Activated T-helper 1 cell treated with anti-CD3 and anti-CD28 coated beads, Interleukin-2, amount 50 U/mL, for 16 hours (primary cell): Measurements from ENCODE around the gene ZNF81.
"Not testable (repeated sequence)": the region's sequence is repeated elsewhere in the genome, so short reads cannot be mapped to it uniquely, and the experiment has no call there.

ENCODE experiments used
- DNase-seq, 2 donors: peaks; one replicate each; pipeline ENCODE4 v3.0.0-alpha.2; 2020; ENCODE audit warnings: low read depth in 1 of 2, low spot score in 1 of 2

Gene ZNF81

DNA sequence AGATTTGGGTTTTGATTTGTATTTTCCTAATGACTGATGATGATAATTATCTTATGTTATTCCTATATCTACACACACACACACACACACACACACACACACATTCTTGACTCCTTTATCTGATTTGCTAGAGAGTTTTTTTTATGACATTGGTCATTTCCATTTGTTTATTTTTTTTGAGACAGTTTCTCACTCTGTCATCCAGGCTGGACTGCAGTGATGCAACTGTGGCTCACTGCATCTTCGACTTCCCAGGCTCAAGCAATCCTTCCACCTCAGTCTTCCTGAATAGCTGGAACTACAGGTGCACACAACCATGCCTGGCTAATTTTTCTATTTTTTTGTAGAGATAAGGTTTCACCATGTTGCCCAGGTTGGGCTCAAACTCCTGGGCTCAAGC lies 6.7 kb downstream of the ZNF81 start:
- no peak for DNase-seq

DNA sequence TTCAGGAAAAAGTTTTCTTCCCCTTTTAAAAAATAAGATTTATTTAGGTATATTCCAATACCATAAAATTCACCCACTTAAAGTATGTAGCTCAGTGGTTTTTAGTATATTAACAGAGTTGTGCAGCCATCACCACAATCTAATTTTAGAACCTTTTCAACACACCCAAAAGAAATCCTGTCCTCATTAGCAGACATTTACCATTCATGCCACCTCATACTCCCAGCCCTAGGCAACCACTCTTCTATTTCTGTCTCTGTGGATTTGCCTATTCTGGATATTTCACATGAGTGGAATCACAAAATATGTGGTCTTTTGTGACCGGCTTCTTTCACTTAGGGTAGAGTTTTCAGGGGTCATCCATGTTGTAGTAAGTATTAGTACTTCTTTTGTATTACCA lies 7.4 kb downstream of the ZNF81 start:
- no peak for DNase-seq

DNA sequence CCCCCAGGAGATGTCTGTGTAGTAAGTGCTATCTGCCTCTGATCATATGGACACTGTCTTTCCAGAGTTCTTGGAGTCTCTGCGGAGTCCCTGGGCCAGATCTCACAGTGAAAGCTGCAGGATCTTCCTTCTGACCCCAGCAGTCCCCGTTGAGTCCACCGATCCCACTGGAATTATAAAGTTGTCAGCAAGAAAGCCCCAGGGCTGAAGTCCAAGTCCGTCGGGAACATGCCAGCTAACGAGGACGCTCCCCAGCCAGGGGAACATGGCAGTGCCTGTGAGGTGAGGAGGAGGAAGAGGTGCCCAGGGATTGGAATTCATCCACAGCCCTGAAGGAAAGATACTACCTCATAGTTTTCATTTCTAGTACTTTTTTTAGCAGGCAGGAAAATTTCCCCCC lies 9.3 kb downstream of the ZNF81 start:
- DNase-seq: no peak

DNA sequence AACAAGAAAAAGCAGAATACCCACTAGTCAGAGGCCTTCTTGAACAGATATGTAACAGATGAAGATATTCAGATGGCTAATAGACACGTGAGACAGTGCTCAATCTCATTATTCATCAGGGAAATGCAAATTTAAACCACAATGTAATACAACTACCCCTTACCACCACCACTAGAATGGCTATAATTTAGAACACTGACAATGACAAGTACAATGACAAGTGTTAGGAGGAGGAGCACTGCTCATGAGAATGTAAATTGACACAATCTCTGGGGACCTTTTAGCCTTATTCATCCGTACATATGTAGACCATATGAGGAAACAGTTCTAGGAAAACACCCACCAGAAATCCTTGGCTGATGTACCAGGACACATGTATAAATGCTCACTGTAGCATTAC lies 13.1 kb downstream of the ZNF81 start:
- DNase-seq: no peak

DNA sequence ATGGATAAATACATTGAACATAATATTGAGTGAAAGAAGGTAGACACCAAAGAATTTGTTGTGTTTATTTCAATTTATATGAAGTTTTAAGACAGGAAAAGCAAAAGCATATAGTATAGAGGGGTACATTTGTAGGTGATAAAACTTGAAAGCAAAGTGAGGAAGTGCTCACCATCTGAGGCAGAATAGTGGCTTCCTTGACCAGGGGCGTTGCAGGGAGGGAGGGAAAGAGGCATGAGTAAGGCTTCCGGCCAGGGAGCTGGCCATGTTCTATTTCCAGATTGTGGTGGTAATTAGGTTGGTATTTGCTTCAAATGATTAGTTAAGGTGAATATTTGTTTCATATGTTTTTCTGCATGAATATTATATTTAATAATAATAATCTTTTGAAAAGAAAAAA lies 13.7 kb downstream of the ZNF81 start:
- not testable (repeated sequence) for DNase-seq

DNA sequence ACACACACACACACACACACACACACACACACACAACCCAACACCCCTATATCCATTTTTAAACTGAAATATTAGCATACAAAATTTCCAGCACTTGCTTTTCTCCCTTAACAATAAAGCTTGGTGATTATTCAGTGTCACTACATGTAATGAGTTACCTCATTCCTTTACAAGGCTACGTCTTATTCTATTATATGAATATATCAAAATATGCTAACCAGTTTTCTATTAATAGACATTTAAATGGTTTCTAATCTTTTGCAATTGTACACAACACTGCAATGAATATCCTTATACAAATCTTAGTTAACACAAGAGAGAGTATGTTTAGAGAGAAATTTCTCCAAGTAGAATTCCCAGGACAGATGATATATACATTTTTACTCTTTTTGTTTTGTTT lies 14.2 kb downstream of the ZNF81 start:
- DNase-seq: no peak

DNA sequence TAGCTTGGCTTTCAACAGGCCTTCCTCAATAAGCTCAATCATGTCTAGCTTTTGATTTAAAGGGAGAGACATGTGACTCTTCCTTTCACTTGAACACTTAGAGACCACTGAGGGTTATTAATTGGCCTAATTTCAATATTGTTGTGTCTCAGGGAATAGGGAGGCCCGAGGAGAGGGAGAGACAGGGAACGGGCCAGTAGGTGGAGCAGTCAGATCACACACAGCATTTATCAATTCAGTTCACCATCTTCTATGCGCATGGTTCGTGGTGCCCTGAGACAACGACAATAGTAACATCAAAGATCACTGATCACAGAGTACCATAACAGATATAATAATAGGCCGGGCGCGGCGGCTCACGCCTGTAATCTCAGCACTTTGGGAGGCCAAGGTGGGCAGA lies 17.8 kb downstream of the ZNF81 start:
- no peak for DNase-seq

DNA sequence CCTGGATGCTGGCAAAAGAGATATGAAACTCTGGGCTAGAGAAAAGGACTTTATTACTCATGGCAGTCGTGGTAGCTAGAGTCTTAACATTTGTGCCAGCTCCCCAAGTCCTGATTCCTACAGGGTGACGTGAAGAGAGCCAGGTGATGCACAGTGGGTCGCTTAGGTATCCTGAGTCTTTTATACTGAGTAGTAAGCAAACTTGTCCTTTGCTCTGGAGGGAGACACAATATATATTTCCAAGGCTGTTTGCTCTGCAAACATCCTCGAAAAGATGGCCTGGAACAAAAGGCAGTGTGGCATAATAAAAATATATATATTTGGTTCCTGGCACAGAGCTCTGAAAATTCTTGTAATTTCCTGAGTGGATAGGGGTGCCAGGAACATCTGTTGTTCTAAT lies 23.0 kb downstream of the ZNF81 start:
- no peak for DNase-seq

DNA sequence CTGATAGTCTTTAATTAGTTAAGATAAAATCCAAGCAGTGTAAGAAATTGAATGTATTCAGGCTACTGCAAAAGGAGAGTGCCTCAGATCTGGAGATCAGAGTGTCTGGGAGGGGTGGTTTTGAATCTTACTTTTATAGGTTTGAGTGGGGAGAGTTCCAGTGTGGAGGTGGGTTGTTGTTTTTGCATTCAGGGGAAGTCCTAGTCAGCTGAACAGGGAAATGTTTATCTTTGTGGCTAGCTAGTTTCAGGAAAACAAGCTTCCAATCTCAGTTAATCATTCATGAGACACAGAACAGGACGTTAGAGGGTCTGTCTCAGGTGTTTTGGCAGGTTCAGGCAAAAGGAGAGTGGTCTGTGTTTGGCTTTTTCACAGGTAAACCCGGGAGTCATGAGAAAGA lies 26.0 kb downstream of the ZNF81 start:
- no peak for DNase-seq

DNA sequence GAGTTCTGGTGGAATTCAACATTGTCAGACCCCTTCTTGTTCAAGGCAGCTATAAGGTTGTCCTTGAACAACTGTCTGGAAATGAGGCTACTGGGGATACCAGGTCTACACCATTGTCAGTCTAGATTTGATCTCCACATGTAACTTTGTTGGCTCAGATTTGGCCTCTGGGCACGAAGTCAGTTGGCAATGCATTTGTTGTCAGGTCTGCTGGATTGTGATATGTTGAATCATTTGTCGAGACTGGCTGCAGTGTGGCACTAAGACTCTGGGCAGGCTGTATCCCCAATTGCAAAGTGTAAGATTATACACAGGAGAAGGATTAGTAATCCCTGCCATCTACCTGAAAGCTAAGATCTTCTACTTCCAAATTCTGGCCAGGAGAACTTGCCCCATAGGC lies 26.5 kb downstream of the ZNF81 start:
- no peak for DNase-seq

DNA sequence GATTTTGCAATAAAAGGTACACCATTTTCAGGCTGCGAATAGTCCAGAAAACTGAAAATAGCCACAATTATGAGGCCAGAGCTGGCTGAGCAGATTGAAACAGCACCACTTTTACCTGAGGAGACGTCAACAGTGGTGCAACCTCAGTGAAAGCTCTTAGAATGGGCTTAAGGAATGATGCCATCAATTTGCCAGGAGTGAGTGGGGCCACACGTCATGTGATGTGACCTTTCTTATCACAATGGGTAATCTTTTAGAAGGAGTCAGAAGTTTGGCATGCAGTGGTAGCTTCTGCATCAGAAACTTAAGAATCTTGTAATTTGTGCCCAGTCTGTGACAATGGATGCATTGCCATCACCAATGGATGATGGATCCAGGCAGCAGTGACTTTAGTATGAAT lies 27.6 kb downstream of the ZNF81 start:
- no peak for DNase-seq

DNA sequence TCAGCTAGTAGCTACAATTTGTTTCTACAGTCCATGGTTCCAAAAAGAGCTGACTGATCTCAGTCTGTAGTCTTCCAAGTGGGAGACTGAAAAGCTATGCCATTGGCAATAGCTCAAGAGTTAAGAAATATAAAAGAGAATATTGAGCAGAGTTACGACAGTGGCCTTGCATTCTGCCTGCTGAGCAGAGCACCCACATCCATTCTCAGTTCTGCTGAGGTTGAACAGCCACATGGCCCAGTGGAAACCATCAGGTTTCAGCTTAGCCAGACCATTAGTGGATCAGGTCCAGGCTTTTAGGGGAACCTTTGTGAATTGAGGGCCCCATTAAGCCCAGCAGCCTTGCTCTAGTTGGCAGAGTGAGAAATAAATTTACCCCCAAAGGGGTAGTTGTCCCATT lies 28.1 kb downstream of the ZNF81 start:
- no peak for DNase-seq

DNA sequence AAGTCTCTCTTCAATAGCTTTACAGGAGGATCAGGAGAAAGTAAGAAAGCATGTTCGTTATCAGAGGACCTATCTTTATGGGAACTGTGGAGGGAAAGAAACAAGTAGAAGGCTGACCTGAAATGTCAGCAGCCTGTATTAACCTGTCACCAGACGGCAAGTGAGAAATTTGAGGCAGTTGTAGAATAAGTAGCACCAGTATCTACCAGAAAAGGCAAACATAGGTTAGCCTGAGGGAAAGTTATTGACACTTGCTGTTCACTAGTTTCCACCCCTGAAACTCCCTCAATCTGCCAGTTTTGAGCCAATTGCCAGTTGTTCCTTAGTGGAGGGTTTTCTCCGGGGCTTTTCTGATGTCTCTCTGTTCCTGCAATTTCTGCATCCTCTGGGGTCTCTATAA lies 36.4 kb downstream of the ZNF81 start:
- no peak for DNase-seq

DNA sequence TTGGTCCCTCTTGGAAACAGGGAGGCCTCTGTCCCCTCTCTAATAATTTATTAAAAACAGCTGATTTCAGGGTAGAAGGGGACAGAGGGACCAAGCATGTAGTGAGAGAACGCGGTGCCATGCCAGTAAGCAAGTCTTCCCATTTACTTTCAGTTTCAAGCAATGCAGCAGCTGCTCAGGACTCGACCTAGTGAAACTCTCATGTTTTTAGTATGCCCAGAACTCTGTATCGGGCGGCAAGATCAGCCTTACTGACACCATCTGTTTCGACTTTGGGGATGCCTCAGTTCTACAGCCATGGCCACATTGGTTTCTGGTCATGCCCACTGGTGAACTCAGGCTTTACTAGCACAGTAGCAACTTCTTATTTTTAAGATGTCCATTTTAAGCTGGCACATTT lies 40.6 kb downstream of the ZNF81 start:
- DNase-seq: no peak

DNA sequence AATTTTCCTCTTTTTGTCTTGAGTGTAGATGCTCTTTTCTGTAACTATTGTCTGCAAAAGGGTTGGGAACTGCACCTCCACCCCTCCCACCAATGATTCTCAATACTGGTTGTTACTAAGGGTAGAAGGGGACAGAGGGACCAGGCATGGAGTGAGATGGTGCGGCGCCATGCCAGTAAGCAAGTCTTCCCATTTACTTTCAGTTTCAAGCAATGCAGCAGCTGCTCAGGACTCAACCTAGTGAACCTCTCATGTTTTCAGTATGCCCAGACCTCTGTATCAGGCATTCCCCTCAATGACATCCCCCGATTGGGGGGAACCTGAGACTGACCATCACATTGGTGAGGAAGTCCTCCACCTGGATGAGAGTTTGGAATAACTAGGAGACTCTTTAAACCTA lies 41.5 kb downstream of the ZNF81 start:
- DNase-seq: no peak

DNA sequence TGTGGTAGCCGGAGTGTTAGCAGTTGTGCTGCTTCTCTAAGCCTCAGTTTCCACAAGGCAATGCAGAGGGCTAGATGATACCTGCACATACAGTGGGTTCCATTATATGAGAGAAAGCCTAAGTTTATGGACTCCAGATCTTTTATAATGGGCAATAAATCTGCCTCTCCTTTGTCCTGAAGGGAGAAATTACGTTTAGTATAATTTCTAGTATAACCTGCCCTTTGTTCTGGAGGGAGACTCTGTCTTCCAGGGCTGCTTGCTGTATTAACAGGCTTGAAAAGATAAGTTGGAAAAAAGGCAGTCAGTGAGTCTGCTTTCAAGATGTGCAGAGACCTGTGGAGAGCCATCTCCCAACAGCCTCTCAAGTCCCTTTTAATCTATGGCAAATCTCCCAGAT lies 42.8 kb downstream of the ZNF81 start:
- no peak for DNase-seq

DNA sequence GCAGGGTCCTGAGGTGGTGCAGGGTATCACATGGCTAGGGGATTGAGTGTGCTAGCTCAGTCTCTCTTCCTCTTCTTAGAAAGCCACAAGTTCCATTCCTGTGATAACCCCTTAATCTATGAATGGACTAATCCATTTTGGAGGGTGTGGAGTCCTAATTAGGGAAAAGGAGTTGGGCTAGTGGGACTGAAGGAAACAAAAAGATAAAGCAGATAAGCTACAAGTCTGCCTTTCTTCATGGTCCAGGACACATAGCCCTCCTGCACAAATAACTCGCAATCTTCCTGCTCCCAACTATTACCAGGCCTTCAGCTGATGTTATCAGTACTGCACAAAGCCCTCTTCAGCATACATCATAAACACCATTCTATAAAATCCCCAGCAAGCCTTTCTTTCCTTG lies 44.2 kb downstream of the ZNF81 start:
- no peak for DNase-seq

DNA sequence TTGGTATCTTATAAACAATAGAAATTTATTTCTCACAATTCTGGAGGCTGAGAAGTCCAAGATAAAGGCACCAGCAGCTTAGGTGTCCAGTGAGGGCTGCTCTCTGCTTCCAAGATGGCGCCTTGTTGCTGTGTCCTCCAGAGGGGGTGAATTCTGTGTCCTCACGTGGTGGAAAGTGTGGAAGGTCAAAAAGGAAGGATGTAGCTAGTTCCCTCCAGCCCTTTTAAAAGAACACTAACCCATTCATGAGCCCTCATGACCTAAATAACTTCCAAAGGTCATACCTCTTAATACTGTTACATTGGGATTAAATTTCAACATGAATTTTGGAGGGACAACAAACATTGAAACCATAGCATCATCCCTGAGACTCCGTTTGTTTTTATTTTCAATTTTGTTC lies 48.8 kb downstream of the ZNF81 start:
- DNase-seq: no peak

DNA sequence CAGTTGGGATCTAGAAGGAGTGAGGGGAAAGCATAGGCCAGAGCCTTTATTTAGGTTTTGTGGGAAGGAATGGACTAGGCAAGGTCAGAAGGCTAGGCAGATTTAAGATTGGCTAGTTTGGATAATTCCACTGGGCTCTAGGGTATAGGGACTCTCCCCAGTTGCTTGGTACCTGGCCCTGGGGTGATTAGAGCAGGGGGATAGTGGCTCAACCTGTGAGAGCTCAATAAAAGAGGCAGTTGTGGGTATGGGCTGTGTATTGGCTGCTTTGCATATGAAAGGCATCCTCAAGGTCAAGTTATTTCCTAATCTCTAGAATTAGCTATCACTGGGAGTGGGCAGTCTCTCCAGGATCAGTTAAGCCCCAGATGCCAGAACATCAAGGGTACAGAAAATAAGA lies 61.3 kb downstream of the ZNF81 start:
- DNase-seq: no peak

DNA sequence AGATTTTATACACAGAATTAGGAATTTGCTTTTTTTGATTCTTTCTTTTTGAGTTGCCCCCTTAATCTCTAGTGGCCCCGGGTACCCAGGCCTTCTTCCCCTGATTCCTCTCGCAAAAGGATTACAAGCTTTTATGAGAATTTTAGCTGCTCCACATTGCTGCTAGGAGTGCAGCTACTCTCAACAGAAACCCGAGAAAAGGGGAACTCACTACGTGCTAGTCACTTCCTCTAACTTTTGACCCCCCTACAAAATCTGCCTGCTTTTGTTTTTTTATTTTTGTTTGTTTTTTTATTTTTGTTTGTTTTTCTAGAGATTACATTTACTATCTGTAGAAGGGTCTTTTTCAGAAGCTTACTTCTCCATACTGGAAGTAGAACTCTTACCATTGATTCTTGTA lies 64.1 kb downstream of the ZNF81 start:
- DNase-seq: no peak

DNA sequence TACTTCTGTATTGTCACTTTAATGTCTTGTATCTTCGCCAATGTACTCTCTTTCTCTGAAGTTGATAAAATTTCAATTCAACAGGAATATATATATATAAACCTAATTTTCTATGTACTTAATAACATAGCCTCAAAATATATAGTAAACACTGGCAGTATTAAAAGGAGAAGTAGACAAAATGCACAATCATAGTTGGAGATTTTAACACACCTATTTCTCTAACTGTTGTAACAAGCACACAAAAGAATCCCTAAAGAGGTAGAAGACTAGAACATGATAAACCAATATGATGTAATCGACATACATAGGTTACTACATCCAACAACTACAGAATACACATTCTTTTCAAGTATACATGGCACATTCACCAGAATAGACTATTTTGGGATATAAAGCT lies 65.5 kb downstream of the ZNF81 start:
- DNase-seq: no peak

DNA sequence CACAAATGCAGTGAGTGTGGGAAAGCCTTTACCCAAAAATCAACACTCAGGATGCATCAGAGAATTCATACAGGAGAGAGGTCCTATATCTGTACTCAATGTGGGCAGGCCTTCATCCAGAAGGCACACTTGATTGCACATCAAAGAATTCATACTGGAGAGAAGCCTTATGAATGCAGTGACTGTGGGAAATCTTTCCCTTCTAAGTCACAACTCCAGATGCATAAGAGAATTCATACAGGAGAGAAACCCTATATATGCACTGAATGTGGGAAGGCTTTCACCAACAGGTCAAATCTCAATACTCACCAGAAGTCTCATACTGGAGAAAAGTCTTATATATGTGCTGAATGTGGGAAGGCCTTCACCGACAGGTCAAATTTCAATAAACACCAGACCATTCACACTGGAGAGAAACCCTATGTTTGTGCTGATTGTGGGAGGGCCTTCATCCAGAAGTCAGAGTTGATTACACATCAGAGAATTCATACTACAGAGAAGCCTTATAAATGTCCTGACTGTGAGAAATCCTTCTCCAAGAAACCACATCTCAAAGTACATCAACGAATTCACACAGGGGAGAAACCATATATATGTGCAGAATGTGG lies 79.3 kb downstream of the ZNF81 start:
- DNase-seq: no peak

DNA sequence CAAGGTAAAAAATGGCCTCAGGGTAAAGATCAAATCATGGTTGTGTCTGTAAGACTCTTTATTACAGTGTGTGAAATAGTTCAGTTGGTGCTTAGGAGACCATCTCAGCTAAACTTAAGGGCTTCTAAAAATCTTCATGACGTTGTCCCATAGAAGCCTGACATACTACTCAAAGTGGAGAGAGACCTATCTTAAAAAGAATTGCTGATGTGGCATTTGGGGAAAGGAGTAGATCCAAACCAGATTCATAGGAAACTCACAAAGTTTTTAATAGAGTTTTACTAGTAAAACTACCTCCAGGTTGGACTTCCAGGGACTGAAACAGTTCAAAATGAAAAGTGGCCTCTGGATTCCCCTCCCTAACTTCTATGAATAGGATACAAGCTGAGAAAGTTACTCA lies 81.6 kb downstream of the ZNF81 start:
- no peak for DNase-seq

DNA sequence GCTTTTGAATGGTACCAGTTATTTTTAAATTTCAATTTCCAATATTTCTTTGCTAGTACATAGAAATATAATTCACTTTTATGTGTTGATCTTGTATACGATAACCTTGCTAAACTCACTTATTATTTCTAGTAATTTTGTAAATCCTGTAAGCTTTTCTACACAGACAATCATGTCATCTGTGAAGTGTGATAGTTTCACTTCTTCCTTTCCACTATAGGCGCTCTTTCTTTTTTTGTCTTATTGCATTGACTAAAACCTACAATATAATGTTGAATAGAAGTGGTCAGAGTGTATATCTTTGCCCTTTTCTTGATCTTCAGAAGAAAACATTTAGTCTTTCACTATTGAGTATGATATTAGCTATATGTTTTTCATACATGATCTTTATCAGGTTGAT lies 90.5 kb downstream of the ZNF81 start:
- DNase-seq: no peak
